GM12873 (cell line): Measurements from ENCODE around the gene TSPYL4.

Source experiments
- TF ChIP-seq, protein P1 (sequence below): IDR thresholded peaks from 2 replicates; pipeline ENCODE4 v1.5.1; 2012; ENCODE audit warnings: low read depth, mild to moderate bottlenecking, moderate library complexity, low read length, control low read depth; ENCODE audit not compliant: insufficient read depth; ENCODE audit errors: missing control alignments

TSPYL4 gene

DNA sequence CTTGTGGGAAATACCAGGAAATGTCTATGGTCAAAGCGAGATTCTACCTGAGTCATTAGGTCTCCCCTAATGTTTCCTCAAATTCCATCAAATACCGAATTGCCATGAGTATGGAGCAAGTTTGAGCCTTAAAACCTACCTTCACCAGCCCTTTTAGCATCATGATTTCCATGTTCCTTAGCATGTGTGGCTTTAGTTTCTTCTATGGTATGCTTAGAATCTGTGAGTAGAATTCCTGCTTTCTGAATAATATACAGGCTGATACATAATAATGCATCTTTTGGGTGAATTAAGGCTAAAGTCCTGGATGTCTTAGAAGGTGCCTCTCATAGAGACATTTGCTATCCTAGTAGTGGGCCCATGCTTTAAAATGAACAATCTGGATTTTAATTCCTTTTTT, 32.0 kb downstream of the TSPYL4 start:
- TF ChIP-seq, protein P1, sequence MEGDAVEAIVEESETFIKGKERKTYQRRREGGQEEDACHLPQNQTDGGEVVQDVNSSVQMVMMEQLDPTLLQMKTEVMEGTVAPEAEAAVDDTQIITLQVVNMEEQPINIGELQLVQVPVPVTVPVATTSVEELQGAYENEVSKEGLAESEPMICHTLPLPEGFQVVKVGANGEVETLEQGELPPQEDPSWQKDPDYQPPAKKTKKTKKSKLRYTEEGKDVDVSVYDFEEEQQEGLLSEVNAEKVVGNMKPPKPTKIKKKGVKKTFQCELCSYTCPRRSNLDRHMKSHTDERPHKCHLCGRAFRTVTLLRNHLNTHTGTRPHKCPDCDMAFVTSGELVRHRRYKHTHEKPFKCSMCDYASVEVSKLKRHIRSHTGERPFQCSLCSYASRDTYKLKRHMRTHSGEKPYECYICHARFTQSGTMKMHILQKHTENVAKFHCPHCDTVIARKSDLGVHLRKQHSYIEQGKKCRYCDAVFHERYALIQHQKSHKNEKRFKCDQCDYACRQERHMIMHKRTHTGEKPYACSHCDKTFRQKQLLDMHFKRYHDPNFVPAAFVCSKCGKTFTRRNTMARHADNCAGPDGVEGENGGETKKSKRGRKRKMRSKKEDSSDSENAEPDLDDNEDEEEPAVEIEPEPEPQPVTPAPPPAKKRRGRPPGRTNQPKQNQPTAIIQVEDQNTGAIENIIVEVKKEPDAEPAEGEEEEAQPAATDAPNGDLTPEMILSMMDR: no peak

DNA sequence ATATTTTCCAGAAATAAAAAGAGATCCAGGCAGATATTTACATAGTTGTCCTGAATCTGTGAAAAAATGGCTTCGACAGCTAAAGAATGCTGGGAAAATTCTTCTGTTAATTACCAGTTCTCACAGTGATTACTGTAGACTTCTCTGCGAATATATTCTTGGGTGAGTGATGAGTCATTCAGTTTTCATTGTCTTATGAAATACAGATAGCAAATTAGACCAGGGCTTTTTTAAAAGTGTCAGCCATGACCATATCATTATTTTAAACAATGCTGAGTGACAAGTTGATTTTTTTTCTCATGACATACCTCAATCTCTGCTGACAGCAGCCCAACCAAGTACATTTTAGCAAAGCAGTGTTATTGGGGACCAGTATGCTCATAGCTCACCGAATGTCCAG, 32.8 kb downstream of the TSPYL4 start:
- TF ChIP-seq, protein P1: no peak

- TF ChIP-seq, protein P1: no peak
These were observed 35.0 kb downstream of the TSPYL4 start for GRCh38 chr6:116218866-116219265.

DNA sequence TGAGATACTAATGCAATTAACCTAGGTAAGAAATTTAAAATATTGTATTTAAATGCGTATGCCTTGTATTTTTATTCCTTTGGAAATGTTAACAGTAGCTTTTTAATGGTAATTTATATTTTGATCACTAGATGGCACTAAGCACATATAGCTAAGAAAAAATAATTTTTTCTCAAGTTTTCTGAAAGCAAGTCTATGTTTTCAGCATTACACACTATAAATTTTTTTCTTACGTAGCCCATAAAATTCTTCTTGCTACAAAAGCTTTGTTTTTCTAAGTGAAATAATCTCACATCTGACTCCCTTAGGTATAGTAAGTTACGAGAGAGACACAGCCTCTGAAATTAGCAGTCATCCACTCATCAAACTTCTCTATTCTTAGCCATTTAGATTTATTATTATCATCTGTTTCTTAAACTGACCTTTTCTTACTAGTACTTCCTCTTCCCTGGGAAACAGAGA, 35.7 kb downstream of the TSPYL4 start:
- TF ChIP-seq, protein P1: peak; percentile 27

- TF ChIP-seq, protein P1: peak; percentile 47
These were observed 36.8 kb downstream of the TSPYL4 start for GRCh38 chr6:116217069-116217468.

DNA sequence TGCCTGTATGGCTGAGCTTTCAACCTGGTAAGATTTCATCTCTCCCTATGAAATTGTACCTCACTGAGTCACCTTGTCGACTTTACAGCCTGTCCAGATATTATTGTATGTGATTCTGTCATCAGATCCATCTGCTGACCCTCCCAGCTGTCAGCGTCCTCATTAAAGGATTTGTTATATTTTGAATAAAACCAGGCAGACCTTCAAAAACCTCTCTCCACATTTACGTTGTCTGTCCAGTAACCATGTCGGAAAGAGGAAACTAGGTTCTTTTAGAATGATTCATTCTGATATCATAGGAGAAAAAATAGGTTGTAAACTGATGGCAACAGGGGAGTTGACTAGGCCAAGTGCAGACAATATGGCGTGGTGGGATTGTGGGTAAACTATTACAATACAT, 38.5 kb downstream of the TSPYL4 start:
- TF ChIP-seq, protein P1: no peak

GRCh38 chr6:116214681-116215080, 39.2 kb downstream of the TSPYL4 start:
- TF ChIP-seq, protein P1: no peak
